Stimulated activated CD4-positive, alpha-beta T cell treated with anti-CD3 and anti-CD28 coated beads, Interleukin-4, amount 100 ng/mL, for 24 hours (primary cell): ENCODE data around the gene SLC13A2.
"Not testable (repeated sequence)": the region's sequence is repeated elsewhere in the genome, so short reads cannot be mapped to it uniquely, and the experiment has no call there.

Experiments
- DNase-seq: peaks from one replicate; pipeline ENCODE4 v3.0.0-alpha.2; 2020

Gene SLC13A2

GRCh38 chr17:28473542-28473941, at the start of gene SLC13A2:
Gene SLC13A2 (plus strand): TSS chr17:28473644. CDS start chr17:28473713, 69 bp downstream.
- DNase-seq = no peak

- DNase-seq = no peak
Measured at GRCh38 chr17:28425206-28425605, 48.2 kb upstream of the SLC13A2 start.

GRCh38 chr17:28426081-28426519, 47.3 kb upstream of the SLC13A2 start:
- DNase-seq = no peak

GRCh38 chr17:28427371-28427770, 46.1 kb upstream of the SLC13A2 start:
- DNase-seq = no peak

GRCh38 chr17:28427982-28428381, 45.5 kb upstream of the SLC13A2 start:
- DNase-seq = not testable (repeated sequence)

- no peak for DNase-seq
Measured at GRCh38 chr17:28433721-28434120, 39.7 kb upstream of the SLC13A2 start.

- DNase-seq = not testable (repeated sequence)
Measured at GRCh38 chr17:28434326-28434725, 39.1 kb upstream of the SLC13A2 start.

- DNase-seq = no peak
Measured at GRCh38 chr17:28443901-28444638, 29.4 kb upstream of the SLC13A2 start.

GRCh38 chr17:28446716-28447395, 26.6 kb upstream of the SLC13A2 start:
- no peak for DNase-seq

GRCh38 chr17:28447396-28447760, 26.1 kb upstream of the SLC13A2 start:
- DNase-seq = no peak

- DNase-seq = no peak
Measured at GRCh38 chr17:28449859-28450258, 23.6 kb upstream of the SLC13A2 start.

GRCh38 chr17:28457890-28458289, 15.6 kb upstream of the SLC13A2 start:
- DNase-seq = no peak

GRCh38 chr17:28458881-28459280, 14.6 kb upstream of the SLC13A2 start:
- not testable (repeated sequence) for DNase-seq

GRCh38 chr17:28460901-28461300, 12.5 kb upstream of the SLC13A2 start:
- no peak for DNase-seq

GRCh38 chr17:28466001-28466400, 7.4 kb upstream of the SLC13A2 start:
- no peak for DNase-seq

- no peak for DNase-seq
Measured at GRCh38 chr17:28466521-28467048, 6.9 kb upstream of the SLC13A2 start.

GRCh38 chr17:28467456-28468025, 5.9 kb upstream of the SLC13A2 start:
- DNase-seq = no peak

GRCh38 chr17:28468033-28468735, 5.3 kb upstream of the SLC13A2 start:
- DNase-seq = not testable (repeated sequence)

- no peak for DNase-seq
Measured at GRCh38 chr17:28468781-28469180, 4.7 kb upstream of the SLC13A2 start.

GRCh38 chr17:28469376-28469775, 4.1 kb upstream of the SLC13A2 start:
- no peak for DNase-seq

GRCh38 chr17:28470266-28470913, 3.1 kb upstream of the SLC13A2 start:
- DNase-seq = no peak

- DNase-seq = no peak
Measured at GRCh38 chr17:28470914-28471366, 2.5 kb upstream of the SLC13A2 start.
